NCI-H2107 (cell line): ENCODE data around the gene ADAMTS20.
"Not testable (repeated sequence)": the region's sequence is repeated elsewhere in the genome, so short reads cannot be mapped to it uniquely, and the experiment has no call there.

Source experiments
- DNase-seq: peaks from one replicate; lab custom pipeline; 2025; lab: John Stamatoyannopoulos, UW

Gene ADAMTS20

GRCh38 chr12:43551971-43552559, at the start of gene ADAMTS20:
Gene ADAMTS20 (minus strand): TSS chr12:43552203. CDS start chr12:43551921, 282 bp downstream.
- no peak for DNase-seq

- no peak for DNase-seq
These were observed 47.7 kb upstream of the ADAMTS20 start for GRCh38 chr12:43599708-43600107.

GRCh38 chr12:43599066-43599465, 47.1 kb upstream of the ADAMTS20 start:
- no peak for DNase-seq

- no peak for DNase-seq
These were observed 38.3 kb upstream of the ADAMTS20 start for GRCh38 chr12:43590307-43590706.

GRCh38 chr12:43586646-43587245, 34.7 kb upstream of the ADAMTS20 start:
- DNase-seq = no peak

GRCh38 chr12:43585676-43586075, 33.7 kb upstream of the ADAMTS20 start:
- no peak for DNase-seq

- no peak for DNase-seq
These were observed 28.6 kb upstream of the ADAMTS20 start for GRCh38 chr12:43580601-43581000.

- DNase-seq = no peak
These were observed 27.2 kb upstream of the ADAMTS20 start for GRCh38 chr12:43579206-43579605.

- DNase-seq = no peak
These were observed 26.8 kb upstream of the ADAMTS20 start for GRCh38 chr12:43578782-43579181.

GRCh38 chr12:43577381-43577780, 25.4 kb upstream of the ADAMTS20 start:
- DNase-seq = no peak

GRCh38 chr12:43576162-43576561, 24.2 kb upstream of the ADAMTS20 start:
- no peak for DNase-seq

GRCh38 chr12:43571885-43572284, 19.9 kb upstream of the ADAMTS20 start:
- no peak for DNase-seq

- DNase-seq = no peak
These were observed 4.1 kb upstream of the ADAMTS20 start for GRCh38 chr12:43556057-43556456.

GRCh38 chr12:43551279-43551970, 578 bp downstream of the ADAMTS20 start:
- no peak for DNase-seq

GRCh38 chr12:43550831-43551271, 1.2 kb downstream of the ADAMTS20 start:
- DNase-seq = no peak

- DNase-seq = no peak
These were observed 7.3 kb downstream of the ADAMTS20 start for GRCh38 chr12:43544703-43545102.

- DNase-seq = no peak
These were observed 11.5 kb downstream of the ADAMTS20 start for GRCh38 chr12:43540470-43540869.

GRCh38 chr12:43537675-43538074, 14.3 kb downstream of the ADAMTS20 start:
- not testable (repeated sequence) for DNase-seq

- no peak for DNase-seq
These were observed 36.0 kb downstream of the ADAMTS20 start for GRCh38 chr12:43516045-43516444.

- no peak for DNase-seq
These were observed 50.3 kb downstream of the ADAMTS20 start for GRCh38 chr12:43501703-43502102.

GRCh38 chr12:43493261-43493797, 58.7 kb downstream of the ADAMTS20 start:
- DNase-seq = no peak

- DNase-seq = no peak
These were observed 69.5 kb downstream of the ADAMTS20 start for GRCh38 chr12:43482311-43483085.
